Dermis blood vessel endothelial cell (primary cell): Measurements from ENCODE around the gene RTL1. TPM values are rescaled to one million over a fixed set of nuclear protein-coding genes. Genes with fewer than 3 reads are reported as not detected.

Source experiments
- DNase-seq: peaks from one replicate; pipeline ENCODE4 v3.0.0; 2010
- total RNA-seq: library from RNA; depleted of rRNA; stranded (reverse); fragments of >200 nt; gene quantifications from 2 replicates; pipeline ENCODE4 v1.2.3, GENCODE V29; 2014

The RTL1 gene
- total RNA-seq, 1 donor from 2014 or later = not detected

DNA sequence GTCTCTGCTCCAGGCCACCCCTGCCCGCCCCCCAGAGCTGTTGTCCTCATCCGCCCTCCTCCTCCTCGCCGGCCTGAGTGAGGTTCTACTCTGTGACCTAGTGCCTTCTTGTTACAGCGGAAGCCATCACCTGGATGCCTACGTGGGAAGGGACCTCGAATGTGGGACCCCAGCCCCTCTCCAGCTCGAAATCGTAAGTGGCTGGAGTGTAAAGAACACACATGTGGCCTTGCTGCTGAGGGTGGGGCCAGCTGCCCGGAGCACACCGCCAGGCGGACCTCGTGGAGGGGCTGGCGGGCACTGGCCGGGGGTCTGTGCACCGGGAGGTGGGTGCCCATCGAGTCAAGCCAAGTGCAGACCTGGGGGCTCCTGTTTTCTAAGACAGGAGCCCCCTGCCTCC, 58.2 kb downstream of the RTL1 start:
- no peak for DNase-seq

DNA sequence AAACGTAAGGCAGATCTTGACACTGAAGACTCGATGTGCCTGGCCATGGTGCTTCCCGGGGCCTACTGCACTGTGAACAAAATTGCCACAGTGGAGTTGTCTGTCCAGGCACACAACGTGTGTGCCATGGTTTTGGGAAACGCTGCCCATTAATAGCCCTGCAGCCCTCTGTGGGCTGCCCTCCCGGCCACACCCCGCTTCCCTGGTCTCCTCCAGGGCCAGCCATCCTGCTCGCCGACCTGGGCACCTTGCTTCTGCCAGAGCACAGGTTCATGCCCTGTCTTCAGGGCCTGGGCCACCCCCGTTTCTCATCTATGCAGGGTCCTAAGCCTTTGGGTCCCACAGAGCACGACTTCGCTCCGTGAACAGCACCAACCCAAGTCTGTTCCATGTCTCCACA, 58.7 kb downstream of the RTL1 start:
- DNase-seq = no peak

DNA sequence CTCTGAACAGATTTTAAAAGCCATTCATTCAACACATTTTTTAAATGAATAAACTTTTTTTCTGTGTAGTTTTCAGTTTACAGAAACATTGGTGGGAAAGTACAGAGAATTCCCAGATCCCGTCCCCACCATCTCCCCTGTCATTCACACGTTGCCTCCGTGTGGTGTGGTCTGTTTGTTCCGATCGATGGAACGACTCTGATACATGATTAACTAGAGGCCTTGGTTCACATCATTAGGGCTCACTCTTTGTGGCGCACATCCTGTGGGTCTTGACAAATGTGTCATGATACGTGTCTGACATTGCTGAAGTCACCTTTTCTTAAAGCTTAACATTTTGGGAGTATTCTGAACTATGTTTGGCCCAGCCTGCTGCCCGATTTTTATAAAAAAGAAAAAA, 59.1 kb downstream of the RTL1 start:
- no peak for DNase-seq

DNA sequence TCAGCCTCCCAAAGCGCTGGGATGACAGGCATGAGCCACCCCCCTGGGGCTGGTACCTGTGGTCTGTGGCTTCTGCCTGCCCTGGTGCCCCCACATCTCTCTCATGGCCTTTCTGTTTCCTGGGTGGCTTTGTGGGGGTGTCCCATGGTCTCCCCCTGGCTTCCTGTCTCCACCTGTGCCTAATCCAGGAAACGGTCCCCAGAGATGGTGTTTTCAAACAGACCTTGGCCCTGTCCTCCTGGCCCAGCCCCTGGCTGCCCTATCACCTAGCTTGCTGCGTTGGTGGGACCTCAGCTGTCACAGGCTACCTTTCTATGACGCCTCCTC, 59.5 kb downstream of the RTL1 start:
- DNase-seq = no peak

DNA sequence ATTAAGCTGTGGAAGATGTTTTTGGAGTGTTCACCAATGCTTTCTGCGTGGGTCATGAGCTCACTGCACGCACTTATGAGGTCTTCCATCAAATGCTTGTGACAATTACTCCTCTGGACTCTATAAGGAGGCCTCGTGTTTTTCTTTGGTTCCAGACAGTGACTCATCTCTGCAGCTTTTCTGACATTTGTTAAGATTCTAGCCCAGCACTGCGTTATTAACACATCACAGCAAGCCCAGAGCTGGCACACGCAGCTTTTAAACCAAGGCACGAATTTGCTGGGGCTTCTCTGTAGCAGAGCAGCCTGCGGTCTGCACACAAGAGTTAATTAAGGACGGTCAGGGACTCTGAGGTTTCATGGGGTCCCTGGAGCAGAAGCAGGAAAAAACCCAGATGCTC, 60.7 kb downstream of the RTL1 start:
- peak; percentile 7 for DNase-seq

DNA sequence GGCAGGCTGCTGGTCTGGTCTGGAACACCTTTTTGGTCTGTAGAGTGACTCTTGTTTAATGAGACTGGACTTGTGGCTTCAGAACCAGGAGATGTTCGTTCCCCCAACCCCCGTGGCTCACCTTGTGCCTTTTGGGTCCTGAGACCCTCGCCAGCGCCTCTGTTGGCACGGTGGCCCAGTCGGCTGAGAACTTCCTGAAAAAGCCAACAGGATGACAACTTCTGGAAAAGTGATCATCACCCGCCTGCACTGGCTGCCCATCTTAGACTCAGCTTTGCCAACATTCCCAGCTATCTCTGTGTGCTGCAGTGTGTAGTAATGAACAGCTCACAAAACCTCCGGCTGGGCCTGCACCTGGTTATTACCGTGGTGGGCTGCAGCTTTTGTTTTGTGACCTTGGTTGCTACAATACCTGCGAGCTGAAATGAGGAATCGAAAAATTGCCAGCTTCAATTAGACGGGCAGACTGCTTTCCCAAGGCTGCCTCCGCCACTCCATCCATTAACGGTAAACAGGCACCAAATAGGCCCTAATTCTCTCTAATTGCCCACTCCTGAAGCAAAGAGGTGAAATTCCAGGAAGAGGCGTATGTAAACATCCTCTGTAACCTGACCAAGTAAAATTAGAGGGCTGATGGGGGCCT, 61.6 kb downstream of the RTL1 start:
- DNase-seq = no peak

DNA sequence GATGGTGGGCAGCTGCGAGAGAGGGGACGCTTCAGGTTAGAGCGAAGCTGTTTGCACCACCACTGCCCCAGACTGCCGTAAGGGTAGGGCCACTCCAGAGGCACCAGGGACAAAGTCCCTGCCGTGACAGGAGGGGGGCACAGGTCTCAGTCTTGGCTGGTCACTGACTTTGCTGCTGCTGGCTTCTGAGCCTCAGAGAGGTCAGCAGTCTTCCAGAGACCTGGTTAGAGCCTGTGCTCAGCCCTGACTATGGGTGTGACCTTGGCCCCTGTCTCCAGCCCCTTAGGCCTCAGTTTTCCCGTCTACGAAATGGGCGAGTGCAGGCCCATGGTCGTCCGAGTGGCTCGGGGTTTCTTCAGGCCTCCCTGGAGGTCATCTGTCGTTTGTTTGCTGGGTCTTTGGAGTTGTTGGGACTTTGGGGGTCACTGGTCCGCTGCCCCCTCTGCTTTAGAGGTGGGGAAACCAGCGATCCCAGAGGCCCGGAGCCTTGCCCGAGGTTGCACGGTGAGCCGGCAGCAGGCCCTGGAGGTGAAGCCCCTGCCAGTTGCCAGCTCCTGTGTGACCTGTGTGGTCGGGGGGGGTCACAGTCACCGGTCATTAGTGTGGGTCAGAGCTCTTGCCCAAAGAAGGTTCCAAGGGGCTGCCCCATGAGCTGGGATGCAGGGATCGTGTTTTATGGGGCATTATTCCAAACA, 62.3 kb downstream of the RTL1 start:
- no peak for DNase-seq

DNA sequence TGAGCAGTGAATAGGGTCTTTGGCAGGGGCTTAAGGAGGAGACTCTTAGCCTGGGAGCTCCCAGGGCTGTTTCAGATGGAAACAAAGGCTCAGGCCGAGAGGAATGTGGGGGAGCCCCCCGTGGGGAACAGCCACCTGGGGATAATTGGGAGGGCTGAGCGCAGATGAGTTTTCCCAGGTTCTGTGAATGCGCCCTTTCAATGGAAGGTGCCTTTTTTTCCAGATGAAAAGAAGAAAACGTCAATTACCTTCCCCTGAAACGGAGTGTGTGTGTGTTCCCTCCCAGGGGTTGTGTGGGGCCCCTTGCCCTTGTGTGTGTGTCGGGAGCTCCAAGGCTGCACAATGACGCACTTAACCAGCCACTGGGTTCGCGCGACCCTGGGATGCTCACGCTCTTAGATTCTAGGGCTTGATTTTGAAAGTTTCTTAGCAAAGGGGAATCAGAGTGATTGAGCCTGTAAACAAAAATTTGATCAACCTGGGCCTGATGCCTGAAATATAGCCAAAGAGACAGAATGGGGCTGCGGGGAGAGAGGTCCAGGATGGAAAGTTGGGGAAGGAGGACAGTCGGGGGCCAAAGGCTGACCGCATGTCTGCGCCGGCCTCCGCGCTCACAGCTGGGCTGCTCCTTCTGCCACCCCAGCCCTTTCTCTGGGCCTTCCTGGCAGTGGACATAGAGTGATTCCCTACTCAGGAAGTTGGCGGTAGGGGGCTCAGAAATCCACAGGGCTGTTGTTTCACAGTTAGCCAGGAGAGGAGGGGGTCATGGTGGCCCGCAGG, 63.0 kb downstream of the RTL1 start:
- DNase-seq = no peak

DNA sequence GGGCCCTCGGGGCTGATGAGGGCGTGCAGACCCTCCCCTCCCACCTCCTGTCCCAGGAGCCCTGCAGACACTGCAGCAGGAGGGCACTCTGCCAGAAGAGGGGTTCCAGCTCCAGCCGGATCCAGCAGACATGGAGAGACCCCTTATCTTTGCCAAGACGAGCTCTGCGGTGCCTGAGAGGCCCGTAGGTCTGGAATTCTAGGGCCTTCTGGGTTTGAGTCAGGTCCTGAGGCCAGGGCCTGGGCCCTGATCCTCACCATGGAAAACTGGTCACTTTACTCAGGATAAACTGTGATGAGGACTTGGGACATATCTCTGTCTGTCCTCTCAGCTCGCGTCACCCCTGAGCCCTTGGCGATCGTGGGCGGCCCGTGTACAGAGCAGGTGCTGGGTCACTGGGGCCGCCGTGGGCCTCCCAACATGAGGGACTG, 63.8 kb downstream of the RTL1 start:
- no peak for DNase-seq

DNA sequence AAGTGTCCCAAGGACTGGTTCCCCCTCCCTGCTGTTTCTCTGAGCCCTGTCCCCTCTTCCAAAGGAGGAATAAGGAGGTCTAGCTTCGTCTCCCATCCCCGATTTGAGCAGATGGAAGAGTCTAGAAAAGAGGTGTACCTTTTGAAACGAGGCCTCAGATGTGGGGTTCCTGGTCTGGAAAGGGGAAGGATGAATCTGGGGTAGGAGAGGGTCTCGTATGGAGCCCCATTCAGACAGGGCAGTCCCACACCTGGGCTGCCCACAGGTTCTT, 64.3 kb downstream of the RTL1 start:
- DNase-seq = no peak

DNA sequence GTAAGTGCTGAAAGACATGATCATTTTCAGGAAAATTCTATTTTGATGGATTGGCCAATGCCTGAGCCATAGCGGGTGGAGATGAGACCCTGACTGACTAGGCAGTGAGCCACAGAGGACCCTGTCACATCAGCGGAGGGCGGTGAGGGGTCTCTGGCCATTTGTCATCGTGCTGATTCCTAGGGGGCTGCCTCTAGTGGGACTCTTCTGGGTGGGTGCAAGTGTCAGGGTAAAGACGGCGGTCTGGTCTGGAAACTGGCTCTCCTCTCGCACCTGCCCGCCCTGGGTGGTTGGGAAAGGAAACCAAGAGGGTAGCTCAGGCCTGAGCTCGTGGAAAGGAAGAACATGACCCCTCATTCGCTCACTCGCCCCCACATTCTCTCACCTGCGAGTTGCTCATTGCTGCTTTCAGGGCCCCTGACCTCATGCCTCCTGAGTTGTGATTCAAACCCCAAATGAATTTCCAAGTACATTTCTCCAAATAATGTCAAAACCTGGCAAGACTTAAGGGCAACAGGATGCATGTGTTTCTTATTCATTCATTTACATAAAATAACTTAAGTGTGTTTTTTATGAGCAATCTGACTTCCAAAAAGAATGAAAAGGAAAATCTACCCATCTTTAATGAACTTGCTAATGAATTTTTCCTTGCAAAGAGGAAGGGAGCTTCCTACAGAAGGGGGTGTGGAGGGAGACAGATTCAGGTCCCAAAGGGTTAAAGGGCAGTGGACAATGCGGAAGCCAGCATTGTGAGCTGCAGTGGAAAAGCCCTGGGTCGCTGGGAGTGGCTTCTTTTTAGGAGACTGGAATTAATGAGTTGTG, 64.8 kb downstream of the RTL1 start:
- DNase-seq = no peak

DNA sequence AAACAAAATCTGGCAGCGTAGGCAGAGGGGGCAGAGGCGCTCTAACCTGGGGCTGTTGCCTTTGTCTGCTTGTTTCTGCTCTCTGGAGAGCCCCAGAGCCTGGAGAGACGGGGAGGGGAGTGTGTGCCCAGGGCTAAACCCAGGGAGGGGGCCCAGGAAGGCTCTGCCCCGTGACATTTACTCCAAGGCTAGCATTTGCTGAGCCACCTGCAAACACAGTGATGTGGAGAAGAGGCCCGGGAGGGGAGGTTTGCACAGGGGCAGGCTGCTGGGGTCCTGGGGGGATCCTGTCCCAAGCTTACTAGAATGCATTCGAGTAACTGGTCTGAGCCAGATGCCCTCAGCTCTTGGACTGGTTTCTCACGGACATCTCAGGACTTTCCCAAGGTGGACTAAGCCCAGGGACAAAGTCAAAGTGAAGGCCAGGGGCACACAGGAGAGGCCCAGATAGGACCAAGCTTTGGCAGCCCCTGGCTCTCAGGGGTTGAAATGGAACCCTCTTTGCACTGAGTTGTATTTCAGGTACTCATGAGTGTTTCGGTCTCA, 65.6 kb downstream of the RTL1 start:
- DNase-seq = no peak

DNA sequence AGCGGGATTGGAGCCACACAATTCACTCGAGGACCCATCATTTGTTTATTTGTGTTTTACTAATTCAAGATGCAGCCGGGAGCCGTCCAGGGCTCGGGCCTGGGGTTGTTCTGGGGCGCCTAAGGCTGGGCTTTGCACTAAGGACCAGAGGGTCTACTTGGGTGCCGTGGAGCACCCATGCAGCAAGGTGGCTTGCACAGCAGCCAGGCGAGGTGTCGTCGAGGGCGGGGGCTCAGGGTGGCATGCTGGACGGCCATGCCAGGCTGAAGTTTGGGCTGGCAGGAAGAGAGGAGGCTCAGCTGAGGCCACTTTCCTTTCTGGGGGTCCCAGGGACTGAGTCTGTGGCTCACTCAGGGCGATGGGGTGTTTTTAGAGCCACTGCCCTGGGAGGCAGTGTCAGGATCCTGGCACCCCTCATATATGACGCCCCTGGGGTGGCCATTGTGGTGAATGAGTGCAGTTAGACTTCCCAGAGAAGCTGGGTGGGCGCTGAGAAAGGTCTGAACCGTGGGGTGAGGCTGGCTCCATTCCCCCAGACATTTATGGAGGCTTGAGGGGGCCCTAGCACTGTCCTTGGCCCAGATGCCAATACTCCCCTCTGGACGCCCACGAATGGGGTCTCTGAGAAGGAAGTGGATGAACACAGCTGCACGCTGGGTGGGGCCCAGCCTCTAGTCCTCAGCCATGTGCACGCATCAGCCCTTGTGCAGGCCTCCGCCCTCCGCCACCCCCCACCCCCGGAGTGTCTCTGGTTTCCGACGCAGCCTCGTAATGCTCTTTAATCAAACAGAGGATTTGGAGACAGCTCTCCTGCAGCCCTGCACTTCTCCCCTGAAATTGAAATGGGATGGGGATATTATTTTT, 66.3 kb downstream of the RTL1 start:
- DNase-seq = no peak

DNA sequence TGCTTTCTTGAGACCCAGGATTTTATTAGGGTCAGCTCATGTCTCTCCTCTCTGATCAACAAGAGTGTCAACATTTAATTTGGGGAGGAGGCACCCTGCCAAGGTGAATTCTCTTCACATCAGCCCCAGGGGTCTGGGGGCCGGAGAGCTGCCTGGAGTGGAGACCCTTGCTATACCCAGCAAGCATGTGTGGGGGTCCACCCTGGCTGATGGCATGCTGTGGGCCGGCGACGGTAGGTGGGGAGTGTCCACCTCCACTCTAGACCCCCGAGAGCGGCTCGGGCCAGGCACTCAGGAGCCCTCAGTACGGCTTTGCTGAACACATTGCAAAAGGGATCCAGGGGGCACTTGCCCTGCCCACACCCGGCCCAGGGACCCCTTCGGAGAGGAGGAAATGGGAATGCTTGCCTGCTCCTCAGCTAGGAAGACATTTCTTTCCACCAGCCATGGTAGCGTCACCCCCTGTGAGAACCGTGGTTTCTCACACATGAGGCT, 67.2 kb downstream of the RTL1 start:
- DNase-seq = no peak

DNA sequence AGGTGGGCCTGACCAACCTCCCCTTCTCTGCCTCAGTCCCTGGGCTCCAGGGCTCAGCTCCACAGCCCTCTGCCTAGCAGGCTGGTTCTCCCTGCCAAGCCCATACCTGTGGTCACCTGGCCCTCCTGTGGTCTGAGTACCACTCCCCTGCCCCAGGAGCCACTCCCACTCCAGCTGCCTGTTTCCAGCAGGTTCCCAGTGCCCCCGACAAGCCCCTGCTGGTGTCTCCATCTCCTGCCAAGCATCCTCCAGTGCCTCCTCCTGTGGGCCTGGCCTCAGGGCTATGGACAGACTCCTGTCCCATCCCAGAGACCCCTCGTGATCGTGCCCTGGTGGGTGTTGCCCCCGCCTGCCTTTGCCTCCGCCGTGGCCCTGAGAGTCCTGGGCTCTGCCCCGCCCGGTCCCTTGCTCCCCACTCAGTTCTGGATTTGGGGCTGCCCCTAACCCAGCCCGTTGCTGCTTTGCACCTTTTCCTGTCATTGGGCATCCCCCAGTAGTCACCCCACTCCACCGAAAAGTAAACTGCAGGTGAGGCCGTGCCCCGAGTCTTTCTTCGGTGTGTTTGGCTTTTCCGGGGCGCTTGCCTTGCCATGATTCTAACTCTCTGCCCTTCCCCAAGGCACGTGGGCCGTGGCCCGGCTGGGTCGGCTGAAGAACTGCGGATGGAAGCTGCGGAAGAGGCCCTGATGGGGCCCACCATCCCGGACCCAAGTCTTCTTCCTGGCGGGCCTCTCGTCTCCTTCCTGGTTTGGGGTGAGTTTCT, 67.8 kb downstream of the RTL1 start:
- no peak for DNase-seq

DNA sequence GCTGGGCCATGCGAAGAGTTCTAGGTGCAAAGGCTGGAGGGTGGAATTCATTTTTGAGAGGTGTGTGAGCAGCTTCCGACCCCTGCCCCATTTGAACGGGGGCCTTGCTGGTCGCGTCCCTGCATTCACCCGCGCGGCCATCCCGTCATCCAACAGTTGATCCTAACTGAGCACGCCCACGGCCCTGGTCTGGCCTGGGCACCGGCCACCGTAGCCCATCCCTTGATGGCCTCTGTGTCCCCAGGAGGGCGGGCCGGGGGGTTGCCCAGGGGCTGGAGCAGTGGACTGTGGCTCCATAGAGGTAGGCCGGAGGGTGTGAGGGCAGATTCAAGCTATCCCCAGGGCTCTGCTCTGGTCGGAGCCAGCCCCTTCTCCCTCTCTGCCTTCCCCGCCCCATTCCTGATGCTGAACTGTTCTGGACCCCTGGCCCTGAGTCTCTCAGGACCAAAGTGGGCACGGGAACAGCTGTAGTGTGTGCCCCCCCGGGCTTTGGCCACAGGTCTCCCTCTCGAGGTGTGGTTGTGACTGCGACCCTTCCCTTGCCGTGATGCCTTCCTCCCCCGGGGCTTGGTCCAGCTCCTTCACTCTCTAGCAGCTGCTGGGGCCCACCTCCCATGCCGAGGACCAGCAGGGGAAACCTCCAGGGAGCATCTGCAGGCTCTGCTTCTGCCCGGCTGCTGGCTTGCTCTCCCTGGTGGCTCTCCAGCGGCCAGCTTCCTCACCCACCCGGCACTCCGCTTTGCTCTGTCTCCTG, 68.6 kb downstream of the RTL1 start:
- DNase-seq = no peak

DNA sequence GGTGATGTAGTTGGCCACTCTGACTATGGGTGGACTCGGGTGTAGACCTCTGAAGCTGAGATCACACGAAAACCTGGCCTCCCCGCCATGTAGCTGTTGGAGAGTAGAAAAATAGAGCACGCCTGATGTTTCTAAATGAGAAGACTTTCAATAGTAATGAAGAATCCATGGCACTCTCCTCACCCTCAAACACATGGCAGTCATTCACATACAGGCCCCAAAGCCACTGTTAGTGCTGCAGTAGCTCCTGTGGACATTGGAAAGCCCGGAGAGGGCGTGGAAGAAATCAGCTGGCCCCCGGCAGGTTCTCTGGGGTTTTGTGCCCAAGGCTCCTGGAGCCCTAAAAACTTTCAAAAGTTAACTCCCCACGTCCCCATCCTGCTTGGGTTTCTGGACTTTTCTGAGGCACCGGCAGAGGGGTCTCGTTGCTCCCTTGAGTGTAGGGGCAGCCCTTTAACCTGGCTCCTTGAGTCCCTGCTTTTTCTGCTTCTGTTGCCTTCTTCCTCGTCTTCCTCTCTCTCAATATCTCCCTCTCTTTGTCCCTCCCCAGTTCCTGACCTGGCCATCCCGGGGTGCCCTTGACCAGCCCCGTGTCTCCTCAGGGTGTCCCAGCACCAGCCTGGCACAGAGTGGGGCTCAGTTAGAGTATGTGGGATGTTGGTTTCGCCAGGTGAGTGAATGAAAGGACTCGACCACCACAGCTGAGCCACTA, 69.3 kb downstream of the RTL1 start:
- no peak for DNase-seq

DNA sequence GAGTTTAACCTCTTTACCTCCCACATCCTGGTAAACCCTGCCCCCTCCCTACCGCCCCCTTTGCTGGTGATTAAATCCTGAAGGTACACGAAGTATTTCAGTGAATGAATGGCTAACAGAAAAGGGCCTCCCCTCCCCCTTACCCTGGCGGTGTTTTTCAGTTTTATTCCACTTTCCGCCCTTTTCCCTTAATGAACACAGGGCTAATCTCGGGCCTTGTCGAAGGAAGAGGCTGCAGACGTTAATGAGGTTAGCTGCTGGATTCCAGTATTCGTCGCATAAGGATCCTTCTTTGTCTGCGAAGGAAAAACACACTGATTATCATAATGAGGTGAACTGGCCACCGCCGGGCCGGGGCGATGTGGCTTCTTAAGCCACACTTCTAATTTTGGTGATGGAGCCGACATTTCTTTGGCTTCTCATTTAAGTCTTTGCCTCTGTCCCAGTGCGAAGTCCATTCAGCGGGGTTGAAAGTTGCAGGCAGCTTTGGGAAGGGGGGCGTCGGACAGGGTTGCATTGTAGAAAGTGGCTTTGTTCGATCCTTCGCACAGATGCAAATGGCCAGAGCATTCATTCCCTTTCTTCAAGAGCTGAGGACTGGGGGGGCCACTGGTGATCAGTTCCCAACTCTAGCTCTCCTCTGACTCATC, 71.1 kb downstream of the RTL1 start:
- no peak for DNase-seq

DNA sequence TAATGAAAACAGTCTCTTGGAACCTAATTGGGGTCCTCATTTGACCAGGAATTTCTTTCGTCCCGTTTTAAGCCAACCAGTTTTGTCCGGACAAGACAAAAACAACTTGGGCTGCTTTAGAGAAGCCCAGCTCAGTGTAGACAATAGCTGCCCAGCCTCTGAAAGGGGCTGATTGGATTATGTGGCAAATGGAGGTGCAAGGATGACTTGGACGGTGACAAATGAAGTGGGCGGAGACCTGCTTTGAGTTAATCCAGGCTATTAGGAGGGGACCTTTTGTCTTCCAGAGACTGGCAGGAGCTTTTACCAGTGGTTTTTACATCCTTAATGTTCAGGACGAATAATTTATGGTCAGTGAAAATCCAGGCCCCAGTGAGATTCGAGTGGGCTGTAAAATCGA, 72.8 kb downstream of the RTL1 start:
- DNase-seq = no peak
